ENCODE measurements around the gene RIPOR3.

RIPOR3 gene

GRCh38 chr20:50692552-50692933 is 1.2 kb upstream of the RIPOR3 start:
- in situ Hi-C loops (cut with MboI; ENCODE audit: low pct_unique_long_range_greater_than_20kb, low sequenced_read_pairs, unreplicated experiment) = no loop called here

GRCh38 chr20:50691573-50692551 is 520 bp upstream of the RIPOR3 start:
- DNase-seq (ENCODE audit: low spot score) = no peak
- TF ChIP-seq, protein P1, sequence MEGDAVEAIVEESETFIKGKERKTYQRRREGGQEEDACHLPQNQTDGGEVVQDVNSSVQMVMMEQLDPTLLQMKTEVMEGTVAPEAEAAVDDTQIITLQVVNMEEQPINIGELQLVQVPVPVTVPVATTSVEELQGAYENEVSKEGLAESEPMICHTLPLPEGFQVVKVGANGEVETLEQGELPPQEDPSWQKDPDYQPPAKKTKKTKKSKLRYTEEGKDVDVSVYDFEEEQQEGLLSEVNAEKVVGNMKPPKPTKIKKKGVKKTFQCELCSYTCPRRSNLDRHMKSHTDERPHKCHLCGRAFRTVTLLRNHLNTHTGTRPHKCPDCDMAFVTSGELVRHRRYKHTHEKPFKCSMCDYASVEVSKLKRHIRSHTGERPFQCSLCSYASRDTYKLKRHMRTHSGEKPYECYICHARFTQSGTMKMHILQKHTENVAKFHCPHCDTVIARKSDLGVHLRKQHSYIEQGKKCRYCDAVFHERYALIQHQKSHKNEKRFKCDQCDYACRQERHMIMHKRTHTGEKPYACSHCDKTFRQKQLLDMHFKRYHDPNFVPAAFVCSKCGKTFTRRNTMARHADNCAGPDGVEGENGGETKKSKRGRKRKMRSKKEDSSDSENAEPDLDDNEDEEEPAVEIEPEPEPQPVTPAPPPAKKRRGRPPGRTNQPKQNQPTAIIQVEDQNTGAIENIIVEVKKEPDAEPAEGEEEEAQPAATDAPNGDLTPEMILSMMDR (IDR thresholded peaks at IDR 0.05; ENCODE audit: extremely low read depth, insufficient read depth, missing control alignments) = no peak
- in situ Hi-C loops (cut with MboI; ENCODE audit: low pct_unique_long_range_greater_than_20kb, low sequenced_read_pairs, unreplicated experiment) = no loop called here

More at GRCh38 chr20:50692552-50692933, 1.2 kb upstream of the RIPOR3 start:
- TF ChIP-seq, protein P1 (IDR thresholded peaks at IDR 0.05; ENCODE audit: extremely low read depth, insufficient read depth, missing control alignments) = no peak
- no peak for DNase-seq (ENCODE audit: low spot score)

DNA sequence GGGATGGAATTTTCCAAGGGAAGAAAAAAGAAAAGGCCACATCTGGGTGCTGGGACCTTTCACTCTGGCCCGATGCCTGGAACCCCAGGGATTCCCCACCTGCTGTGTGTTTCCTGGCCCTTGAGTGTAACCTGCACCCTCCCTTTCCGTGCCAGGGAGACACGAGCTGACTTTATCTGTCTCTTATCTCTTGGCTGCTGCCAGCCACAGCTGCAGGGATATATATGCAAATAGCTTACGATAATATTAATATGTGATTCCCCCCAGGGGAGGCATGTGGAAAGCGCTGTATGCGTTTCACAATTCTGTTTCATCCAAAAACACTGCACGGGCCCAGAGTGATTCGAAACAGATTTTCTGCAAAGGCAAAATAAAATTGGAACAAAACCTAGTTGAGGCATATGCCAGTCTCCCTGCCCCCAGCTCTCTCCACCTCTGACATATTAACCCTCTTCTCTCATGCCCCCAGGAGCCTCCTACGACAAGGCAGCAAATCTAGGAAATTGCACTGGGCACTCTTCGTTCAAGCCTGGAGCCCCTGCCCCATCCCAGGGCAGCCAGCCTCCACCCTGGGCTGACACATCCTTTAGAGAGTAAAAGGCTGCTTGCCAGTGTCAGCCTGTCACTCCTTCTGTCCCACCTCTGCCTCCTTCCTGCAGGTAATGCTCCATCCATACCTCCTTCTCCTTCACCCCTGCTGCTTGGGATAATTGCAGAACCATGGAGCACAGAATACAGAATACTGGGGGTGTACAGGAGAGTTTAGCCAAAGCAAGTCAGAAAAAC is 1.3 kb downstream of the RIPOR3 start:
- no peak for DNase-seq (ENCODE audit: low spot score)
- TF ChIP-seq, protein P1 (IDR thresholded peaks at IDR 0.05; ENCODE audit: extremely low read depth, insufficient read depth, missing control alignments) = no peak
- in situ Hi-C loops (cut with MboI; ENCODE audit: low pct_unique_long_range_greater_than_20kb, low sequenced_read_pairs, unreplicated experiment) = no loop called here

GRCh38 chr20:50688256-50688975 is 2.9 kb downstream of the RIPOR3 start:
- no peak for DNase-seq (ENCODE audit: low spot score)
- TF ChIP-seq, protein P1 (IDR thresholded peaks at IDR 0.05; ENCODE audit: extremely low read depth, insufficient read depth, missing control alignments) = no peak
- in situ Hi-C loops (cut with MboI; ENCODE audit: low pct_unique_long_range_greater_than_20kb, low sequenced_read_pairs, unreplicated experiment) = no loop called here

DNA sequence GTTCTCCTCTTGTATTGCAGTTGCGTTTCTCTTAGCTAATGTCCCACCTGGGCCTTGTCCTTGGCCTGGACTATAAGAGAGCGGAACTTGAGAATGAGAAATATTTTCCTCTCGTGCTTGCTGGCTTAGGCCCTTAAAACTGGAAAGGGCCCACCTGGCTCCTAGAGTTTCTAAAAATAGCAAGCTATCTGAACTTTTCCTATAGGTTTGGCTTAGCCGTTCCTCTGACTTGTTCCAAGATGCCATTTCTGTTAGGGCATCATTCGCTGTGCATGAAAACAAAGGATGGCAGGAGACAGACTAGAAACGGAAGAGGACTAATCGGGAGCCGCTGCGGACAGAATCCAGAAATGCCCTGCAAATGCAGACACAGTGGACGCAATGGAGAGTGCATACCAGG is 4.5 kb downstream of the RIPOR3 start:
- DNase-seq (ENCODE audit: low spot score) = no peak
- TF ChIP-seq, protein P1 (IDR thresholded peaks at IDR 0.05; ENCODE audit: extremely low read depth, insufficient read depth, missing control alignments) = no peak
- in situ Hi-C loops (cut with MboI; ENCODE audit: low pct_unique_long_range_greater_than_20kb, low sequenced_read_pairs, unreplicated experiment) = no loop called here

- in situ Hi-C loops (cut with MboI; ENCODE audit: low pct_unique_long_range_greater_than_20kb, low sequenced_read_pairs, unreplicated experiment) = no loop called here
- TF ChIP-seq, protein P1 (IDR thresholded peaks at IDR 0.05; ENCODE audit: extremely low read depth, insufficient read depth, missing control alignments) = no peak
- DNase-seq (ENCODE audit: low spot score) = no peak
These were observed 7.8 kb downstream of the RIPOR3 start for GRCh38 chr20:50683570-50683969.

All from GM13977 (cell line).